ENCODE results near the gene ZFR.
"Not testable (repeated sequence)": the region's sequence is repeated elsewhere in the genome, so short reads cannot be mapped to it uniquely, and the experiment has no call there.

Gene ZFR

DNA sequence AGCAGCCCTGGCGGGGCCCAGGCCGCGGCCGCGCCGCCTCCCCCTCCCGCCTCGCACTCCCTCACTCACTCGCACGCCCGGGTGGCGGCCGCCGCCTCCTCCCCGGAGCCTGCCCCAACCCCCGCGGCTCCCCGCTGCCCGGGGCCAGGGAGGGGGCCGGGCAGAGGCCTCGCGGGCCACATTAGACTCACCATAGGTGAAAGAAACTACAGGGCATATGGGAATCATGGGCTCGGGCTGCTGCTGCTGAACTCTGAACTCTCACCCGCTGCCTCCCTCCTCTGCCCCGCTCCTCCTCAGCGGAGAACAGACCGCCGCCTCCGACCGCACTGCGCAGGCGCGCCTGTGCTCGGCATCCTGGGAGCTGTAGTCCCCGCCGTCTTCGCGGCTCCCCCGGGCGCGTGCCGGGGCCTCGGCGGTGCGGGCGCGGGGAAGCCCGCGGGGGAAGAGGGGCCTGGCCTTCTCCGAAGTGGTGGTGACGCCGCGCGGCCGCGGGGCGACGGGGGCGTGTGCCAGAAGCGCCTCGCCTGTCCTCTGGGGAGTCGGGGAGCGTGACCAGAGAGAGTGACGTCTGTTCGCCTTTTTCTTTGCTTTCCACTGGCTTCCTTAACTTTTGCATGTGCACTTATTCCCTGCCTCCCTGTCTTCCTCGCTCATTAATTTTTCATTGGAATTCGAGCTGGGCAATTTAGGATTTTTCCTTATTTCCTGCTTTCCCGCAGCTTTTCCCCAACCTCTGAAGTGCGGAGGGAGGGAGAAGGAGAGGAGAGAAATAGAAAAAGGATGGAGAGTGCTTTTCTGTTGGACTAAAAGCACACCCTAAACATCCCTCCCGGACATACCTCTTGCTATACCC is at the start of gene ZFR:
TSS of gene ZFR (minus strand) at position 310 of the 856 bp plus-strand sequence. CDS start at position 228, 82 bp downstream.
- DNase-seq = peak; percentile 60

DNA sequence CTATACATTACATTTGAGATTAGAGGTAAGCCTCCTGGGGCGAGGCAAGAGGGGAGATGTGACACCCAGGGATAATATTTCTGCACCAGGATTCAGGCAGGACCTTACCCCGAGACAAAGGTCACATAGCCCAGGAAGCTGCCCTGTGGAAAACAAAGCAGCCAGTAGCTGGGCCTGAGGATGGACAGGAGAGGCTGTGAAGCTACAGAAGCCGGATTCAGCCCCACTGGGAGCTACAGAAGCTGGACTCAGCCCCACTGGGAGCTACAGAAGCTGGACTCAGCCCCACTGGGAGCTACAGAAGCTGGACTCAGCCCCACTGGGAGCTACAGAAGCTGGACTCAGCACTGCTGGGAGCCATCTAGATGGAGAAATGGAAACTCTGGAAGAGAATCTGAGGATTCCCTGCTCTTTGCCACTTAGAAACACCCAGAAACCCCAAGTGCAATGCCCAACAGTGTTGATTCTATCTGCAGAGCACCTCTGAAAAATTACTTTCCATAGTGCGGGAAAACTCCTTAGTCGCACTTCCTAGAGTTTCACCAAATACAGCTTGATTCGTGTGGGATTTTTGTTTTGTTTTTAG is 46.5 kb upstream of the ZFR start:
- no peak for DNase-seq

DNA sequence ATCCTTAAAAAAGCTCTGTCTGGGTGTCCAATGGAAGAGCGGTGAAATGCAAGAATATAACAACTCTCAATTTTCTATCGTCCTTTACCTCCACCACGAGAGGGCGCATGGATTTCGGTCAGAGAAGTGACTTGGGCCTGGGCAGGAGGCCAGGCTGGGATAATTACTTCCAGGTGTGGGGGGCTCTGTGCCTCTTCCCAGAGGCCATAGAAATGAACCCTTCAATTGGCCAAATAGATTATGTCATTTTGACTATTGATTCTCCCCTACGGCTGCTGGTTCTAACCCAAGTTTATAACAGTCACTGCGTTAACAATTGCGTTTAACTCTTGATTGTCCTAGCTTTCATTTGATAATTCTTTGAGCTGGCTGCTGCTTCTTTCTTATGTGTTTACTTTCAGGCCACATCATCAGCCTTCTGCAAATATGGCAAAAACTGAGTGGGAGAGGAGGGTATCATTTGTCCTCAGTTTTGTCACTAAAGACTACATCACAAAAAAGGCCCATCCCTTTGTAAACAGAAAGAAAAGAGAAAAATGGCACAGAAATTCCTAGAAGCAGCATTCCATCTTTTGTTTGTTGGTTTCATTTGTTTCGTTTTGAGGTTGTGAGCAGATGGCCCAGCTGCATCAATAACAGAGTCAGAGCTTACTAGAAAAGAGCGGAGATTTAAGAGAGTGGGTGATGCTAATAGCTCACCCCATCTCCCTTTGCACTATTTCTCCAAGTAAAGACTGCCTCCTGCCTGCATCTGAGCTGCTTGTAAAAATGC is 45.4 kb upstream of the ZFR start:
- DNase-seq = peak; percentile 79

DNA sequence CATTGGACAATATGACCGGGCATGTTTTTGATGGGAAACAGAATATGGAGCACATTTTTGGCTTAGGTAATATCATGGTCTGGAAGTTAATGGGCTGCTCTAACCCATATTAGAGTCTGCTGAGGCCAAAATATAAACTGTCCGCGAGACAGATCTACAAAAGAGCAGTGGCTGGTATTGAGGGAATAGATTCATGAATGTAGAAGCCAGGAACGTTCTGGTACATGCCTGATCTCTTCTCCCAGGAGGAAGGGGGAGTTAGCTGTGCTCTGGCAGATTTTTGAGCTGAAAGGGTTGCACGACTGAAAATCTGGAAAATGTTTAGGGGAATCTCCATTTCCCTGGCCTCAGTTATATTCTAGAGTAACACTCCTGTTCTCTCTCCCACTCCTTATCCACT is 42.9 kb upstream of the ZFR start:
- DNase-seq = no peak

DNA sequence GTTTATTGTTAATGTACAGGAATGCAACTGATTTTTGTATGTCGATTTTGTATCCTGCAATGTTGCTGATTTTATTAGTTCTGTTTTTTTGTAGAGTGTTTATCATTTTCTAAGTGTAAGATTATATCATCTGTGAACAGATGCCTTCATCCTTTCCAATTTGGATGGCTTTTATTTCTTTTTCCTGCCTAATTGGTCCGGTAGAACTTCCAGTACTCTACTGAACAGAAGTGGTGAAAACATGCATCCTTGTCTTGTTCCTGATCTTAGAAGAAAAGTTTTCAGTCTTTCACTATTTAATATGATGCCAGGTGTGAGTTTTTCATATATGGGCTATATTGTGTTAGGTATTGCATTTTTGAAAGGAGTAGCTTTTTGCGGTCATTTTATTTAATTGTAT is 42.5 kb upstream of the ZFR start:
- no peak for DNase-seq

DNA sequence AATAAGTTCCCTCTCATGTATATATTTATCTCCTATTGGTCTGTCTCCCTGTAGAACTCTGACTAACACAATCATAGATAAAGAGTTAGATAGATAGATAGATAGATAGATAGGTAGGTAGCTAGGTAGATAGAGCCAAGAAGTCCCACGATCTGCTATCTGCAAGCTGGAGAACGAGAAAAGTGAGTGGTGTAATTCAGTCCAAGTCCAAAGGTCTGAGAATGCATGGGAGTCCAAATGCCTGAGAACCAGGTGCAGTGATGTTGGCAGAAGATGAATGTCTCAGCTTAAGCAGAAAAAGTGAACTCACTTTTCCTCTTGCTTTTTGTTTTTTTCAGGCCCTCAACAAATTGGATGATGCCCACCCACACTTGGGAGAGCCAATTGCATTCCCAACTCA is 37.7 kb upstream of the ZFR start:
- no peak for DNase-seq

DNA sequence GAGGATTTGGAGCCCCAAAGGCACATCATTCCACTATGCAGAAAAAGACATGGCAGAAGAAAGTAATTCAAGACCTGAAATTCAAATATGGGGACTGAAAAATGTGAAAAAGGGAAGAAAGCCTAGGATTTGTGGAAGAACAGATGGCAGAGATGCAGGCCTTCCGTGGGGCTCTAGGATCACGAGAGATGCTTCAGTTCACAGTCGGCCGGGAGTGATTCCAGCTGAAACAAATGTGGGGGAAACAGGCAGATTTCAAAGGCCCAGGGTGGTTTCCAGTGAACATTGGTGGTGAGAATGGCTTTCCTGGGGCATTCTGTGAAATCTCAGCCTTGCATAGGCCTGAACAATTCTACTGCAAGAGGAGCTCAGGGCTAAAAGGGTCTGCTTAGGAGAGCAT is 34.6 kb upstream of the ZFR start:
- no peak for DNase-seq

DNA sequence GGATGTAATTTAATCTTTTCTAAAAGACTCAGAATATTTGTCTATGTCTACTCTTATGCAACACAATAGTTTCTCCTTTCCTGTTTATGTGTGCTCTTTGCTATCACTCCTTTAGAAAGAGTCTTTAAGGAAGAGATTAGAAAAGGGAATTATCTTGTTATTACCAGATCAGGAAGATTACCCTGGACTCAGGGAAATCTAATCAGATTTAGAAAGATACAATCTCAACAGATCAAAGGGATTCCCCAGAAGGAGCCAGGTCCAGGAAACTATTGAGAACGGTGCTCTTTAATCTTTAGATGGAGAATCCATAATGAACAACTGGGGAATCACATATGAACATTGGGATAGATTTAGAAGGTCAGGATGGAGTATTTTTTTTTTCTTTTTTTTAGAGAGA is 32.4 kb upstream of the ZFR start:
- DNase-seq = no peak

DNA sequence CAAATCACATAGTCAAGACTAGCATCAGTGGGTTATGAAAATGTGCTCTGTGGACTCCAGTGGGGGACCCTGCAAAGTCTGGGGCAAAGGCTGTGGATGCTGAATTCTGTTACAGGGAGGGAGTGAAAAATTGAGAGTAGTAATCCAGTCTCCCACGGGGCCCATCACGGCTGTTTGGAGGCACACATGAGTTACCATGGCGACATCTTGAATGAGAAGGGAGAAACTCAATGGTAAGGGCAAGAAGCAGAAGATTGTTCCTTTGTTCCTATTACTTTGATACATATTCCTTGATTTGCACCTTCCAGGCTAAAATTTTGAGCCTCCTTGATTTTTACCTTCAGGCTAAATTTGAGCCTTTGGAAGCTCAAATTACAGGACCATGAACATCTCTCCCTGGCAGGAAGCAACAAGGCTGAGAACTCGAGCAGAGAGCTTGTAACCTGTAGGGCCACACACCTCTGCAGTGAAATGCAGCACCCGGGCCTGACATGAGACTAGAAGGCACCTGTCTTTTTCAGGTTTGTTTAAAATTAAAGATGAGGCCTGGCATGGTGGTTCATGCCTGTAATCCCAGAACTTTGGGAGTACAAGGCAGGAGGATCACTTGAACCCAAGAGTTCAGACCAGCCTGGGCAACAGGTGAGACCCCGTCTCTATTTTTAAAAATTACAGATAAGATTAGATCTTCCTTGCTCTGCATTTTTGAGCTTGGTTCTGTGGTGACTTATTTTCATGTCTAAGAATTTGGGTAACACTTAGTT is 31.0 kb upstream of the ZFR start:
- no peak for DNase-seq

DNA sequence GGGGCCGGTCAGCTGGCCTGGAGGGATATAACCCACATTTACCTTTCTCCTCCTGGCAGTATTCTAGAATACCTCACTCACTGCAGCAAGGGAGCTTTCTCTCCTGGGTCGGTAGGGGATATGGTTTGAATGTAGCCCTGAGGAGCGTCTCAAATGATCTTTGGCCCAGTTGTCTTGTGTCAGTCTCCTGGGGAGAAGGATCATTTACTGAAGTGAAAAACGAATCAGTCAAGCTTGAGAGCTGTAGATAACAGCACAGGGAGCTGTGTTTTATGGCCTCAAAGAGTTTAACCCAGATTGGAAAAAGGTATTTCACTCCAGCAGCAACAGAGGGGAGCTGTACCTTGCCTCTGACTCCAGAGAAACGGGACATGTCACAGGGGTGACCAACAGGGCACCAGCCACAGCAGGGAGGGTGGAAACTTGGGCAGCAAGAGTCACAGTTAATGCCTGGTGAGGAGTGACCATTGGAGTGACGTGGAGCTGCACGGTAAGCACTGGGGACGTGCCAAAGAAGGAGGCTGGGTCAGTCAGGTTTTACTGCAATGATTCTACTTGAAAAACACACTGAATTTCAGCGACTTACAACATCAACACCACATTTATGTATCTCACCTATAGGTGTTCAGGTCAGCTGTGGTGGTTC is 29.8 kb upstream of the ZFR start:
- DNase-seq = no peak

DNA sequence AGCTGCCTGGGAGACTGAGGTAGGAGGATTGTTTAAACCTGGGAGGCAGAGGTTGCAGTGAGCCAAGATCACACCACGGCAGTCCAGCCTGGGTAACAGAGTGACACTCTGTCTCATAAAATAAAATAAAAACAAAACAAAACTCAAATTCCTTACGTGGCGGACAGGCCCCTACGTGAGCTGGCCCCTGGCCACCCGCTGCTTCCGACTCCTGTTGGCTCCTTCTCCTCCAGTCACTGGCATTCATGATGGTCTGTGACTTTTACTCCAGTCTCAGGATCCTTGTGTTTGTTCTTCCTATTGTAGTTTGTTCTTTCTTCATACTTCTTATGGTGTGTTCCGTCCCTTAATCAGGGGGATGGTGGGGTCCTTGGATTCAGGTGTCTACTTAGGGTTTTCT is 28.5 kb upstream of the ZFR start:
- no peak for DNase-seq

DNA sequence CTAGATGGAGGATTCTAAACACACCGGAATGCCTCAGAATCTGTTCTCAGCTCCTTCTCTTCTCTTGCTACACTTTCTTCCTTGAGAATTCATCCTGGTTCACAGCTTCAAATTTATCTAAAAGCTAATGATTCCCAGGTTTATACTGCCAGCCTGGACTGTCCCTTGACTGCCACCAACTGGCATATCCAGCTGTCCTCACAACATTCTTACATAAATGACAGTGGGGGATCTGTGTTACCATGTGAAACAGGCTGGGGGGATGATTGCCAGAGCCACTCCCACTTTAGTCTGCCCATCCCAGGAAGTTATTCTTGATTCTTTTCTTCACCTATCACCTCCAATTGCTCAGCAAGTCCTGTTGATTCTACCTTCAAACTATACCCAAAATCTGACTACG is 27.2 kb upstream of the ZFR start:
- no peak for DNase-seq

DNA sequence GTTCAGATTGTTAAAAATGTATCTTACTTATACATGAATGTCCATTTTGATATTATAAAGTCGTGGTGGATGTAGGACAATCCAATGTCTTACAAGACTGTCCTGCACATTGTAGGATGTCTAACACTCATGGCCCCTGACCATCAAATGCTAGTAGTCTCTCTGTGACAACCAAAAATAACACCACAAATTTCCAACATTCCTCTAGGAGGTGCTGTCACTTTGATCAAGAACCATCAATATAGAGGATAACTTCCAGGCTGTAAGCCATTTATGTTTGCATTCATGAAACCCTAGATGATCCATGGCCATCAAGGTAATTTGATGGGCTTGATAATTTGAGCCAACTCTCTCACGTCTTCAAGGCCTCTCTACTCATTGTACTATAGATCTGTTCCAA is 20.5 kb upstream of the ZFR start:
- DNase-seq = no peak

DNA sequence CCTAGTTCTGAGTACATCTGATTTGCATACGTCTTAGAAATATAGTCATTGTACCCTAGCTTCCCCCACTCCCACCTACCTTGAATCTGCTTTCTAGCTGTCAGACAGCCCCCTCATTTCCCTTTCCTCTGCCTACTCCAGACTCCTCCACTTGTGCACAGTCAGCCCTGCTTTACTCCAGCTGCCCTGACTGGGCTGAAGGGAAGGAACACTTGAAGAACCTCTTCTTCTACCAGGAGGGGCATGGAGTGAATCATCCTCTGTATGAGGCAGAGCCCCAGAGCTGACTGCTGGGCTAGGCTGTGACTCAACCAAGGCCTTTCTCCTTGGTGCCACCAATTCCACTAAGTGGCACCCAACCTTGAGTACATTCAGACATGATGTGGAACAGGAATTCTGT is 18.1 kb upstream of the ZFR start:
- DNase-seq = no peak

DNA sequence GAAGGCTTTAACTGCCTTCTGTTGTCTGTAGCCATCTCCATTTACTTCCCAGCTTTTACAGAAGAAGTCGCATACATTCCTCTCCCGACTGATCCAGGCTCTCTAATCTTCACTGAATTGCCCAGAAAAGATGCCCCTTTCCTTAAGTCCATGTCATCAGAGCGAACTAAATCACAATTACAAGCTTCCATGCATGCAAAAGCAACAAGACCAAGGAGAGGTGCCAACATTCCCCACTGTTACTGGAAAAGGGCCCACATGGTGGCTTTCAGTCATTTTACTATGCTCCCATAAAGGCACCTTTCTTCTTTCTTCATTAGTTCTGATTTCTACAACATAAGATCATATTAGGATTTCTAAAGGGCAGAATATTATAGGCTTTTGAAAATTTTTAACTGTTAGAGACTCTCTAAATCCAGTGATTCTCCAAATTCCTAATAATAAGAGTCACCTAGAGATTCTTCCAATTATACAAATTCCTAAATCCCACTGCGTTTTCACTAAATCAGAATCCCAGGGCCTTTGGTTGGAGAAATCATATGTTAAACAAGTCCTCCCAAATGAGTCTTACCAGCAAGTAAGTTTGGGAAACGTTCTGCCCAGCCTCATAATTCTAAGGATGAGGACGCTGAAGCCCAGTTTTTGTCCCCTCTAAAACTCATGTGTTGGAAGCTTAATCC is 17.0 kb upstream of the ZFR start:
- DNase-seq = no peak

DNA sequence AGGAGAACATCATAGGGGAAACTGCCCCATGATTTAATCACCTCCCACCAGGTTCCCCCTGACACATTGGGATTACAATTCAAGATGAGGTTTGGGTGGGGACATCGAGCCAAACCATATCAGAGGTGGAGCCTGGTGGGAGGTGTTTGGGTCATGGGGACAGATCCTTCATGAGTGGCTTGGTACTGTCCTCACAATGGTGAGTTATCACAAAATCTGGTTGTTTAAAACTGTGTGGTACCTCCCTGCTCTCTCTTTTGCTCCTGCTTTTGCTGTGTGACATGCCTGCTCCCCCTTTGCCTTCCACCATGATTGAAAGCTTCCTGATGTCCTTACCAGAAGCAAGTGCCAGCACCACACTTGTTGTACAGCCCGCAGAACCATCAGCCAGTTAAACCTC is 16.2 kb upstream of the ZFR start:
- no peak for DNase-seq

DNA sequence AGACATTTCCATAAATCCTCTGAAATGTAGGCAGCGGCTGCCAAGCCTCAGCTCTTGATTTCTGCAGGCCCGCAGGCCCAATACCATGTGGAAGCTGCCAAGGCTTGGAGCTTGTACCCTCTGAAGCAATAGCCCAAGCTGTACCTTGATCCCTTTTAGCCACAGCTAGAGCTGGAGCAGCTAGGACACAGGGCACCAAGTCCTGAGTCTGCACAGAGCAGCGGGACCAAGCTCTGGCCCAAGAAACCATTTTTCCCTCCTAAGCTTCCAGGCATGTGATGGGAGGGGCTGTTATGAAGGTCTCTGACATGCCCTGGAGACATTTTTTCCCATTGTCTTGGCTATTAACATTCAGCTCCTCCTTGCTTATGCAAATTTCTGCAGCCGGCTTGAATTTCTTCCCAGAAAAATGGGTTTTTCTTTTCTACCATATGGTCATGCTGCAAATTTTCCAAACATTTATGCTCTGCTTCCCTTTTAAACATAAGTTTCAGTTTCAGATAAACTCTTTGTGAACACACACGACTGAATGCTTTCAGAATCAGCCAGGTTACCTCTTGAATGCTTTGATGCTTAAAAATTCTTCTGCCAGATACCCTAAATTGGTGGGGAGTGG is 14.4 kb upstream of the ZFR start:
- no peak for DNase-seq

DNA sequence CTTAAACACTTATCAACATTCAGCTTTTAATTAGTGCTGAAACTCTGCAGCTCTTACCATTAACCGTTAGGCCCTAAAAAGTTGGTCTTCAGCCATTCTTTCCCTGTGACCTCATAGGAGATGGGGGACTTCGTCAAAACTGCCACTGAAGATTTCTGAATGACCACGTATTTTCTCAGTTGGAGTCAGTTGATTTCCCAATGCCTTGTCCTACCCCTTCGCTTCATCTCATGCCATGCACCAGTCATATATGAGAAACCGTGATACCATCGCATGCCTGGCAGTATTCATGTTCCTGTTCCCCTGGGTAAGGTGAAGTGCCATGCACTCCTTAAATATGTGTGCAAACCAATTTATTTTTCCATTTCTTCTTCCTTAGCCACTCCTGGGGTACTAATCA is 10.8 kb upstream of the ZFR start:
- DNase-seq = no peak

DNA sequence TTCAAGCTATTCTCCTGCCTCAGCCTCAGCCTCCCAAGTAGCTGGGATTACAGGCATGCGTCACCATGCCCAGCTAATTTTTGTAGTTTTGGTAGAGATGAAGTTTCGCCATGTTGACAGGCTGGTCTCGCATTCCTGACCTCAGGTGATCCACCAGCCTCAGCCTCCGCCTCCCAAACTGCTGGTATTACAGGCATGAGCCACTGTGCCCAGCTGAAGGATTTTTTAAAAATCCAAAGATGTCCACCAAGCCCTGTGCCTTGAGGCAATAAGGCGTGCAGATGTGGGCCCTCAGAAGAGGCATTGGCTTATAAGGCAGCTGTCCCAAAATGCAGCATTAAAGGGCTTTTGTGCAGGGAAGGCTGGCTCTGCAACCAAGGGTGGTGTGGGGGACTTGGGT is 10.3 kb upstream of the ZFR start:
- no peak for DNase-seq

DNA sequence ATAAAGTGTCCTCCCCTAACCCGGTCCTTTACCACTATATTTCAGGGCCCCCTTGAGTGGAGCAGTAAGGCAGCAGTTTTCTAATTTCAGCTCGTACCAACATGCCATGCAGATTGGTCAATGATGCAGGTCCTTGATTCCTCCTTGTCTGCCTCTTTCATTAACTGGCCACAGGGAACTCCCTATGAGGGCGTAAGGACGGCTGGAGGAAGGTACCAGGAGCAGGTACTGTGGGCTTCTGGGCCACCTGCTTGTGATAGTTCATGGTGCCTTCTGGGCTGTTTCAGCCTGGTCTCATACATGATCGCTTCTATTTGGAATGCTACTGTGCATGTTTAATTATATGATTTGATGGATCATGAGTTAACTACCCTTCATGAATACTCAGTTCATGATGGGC is 9.4 kb upstream of the ZFR start:
- no peak for DNase-seq

DNA sequence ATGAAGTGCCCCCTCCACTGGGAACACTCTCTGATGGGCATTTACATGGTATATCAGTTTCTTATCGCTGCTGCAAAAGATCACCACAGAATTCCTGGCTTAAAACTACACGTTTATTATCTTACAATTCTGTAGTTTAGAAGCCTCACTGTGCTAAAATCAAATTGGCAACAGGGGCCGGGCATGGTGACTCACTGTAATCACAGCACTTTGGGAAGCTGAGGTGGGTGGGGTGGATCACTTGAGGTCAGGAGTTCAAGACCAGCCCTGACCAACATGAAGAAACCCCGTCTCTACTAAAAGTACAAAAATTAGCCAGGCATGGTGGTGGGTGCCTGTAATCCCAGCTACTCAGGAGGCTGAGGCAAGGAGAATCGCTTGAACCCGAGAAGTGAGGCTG is 7.8 kb upstream of the ZFR start:
- DNase-seq = not testable (repeated sequence)

DNA sequence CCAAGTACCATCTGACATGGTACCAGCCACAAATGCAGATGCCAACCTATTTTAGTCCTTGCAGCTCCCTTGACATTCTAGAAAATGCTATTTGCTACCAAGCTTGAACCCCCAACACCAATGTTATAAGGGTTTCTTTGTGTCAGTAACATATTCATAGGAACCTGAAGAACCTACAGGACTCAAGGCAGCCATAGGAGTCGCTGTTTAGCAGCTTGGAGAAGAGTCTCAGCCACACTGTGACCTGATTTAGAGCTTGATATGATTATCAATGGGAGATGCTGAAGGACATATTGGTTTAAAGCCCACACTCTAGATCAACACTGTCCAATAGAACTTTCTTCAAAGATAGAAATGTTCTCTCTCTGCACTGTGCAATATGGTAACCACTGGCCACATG is 6.4 kb upstream of the ZFR start:
- no peak for DNase-seq

Measured in DMS 273 treated with DMSO at 0.1 percent for 48 hours (cell line).